AG09309 (cell line): Measurements from ENCODE around the gene SH2D4B.

Experiments used
- DNase-seq: peaks from one replicate; pipeline ENCODE4 v3.0.0-alpha.2; 2010; ENCODE audit warnings: low read depth
- H3K4me3 ChIP-seq: 2 replicates; pipeline ENCODE4 v1.5.1; 2011; ENCODE audit warnings: mild to moderate bottlenecking, low read depth, low read length, moderate library complexity; ENCODE audit not compliant: control insufficient read depth
- CTCF ChIP-seq: IDR thresholded peaks from 2 replicates; pipeline ENCODE4 v1.5.1; 2011; ENCODE audit warnings: mild to moderate bottlenecking, low read depth, low read length, inconsistent platforms; ENCODE audit not compliant: insufficient read depth, control insufficient read depth; ENCODE audit errors: missing control alignments

SH2D4B gene

GRCh38 chr10:80648106-80648505 lies 110.4 kb downstream of the SH2D4B start:
- no peak for TF ChIP-seq CTCF
- no peak for DNase-seq
- no peak overlapping the region for H3K4me3 ChIP-seq

- H3K4me3 ChIP-seq = no peak overlapping the region
- DNase-seq = no peak
- no peak for TF ChIP-seq CTCF
Measured at GRCh38 chr10:80649183-80649582, 111.5 kb downstream of the SH2D4B start.

DNA sequence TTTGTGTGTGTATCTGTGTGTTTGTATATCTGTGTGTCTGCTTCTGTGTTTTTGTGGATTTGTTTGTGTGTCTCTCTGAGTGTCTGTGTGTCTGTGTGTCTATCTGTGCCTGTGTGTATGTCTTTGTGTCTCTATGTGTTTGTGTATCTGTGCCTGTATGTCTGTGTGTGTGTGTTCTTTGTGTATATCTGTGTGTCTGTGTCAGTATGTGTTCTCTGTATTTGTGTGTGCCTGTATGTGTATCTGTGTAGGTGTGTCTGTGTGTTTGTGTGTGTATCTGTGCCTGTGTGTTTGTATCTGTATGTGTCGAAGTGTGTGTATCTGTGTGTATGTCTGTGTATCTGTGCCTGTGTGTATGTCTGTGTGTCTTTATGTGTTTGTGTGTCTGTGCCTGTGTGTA lies 118.2 kb downstream of the SH2D4B start:
- no peak for TF ChIP-seq CTCF
- no peak for DNase-seq
- H3K4me3 ChIP-seq = no peak overlapping the region

DNA sequence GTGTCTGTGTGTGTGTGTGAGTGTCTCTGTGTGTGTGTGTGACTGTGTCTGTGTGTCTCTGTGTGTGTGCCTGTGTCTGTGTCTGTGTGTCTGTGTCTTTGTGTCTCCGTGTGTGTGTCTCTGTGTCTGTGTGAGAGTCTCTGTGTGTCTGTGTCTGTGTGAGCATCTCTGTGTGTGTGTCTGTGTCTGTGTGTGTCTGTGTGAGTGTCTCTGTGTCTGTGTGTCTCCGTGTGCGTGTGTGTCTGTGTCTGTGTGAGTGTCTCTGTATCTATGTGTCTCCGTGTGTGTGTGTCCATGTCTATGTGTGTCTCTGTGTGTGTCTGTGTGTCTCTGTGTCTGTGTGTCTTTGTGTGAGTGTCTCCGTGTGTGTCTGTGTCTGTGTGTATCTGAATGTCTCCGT lies 120.4 kb downstream of the SH2D4B start:
- no peak for TF ChIP-seq CTCF
- H3K4me3 ChIP-seq = no peak overlapping the region
- no peak for DNase-seq

DNA sequence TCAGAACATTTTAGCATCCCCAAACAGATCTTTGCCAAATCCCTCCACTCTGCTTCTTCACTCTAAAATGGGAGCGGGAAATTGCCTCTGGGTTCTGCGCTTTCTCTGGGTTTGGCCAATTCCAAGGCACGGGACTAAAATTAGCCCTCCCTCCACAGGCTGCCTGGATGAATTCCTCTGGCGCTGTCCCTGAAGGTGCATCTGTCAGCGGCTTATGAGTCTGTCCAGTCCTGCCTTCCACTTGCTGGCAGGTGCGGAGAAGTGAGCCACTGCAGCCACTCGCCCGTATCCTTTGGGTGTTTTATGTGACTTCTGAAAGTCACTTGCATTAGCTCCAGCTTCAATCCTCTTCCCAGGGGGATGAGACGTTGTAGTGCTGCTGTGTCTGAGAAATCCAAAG lies 121.6 kb downstream of the SH2D4B start:
- DNase-seq = no peak
- H3K4me3 ChIP-seq = no peak overlapping the region
- TF ChIP-seq CTCF = no peak

DNA sequence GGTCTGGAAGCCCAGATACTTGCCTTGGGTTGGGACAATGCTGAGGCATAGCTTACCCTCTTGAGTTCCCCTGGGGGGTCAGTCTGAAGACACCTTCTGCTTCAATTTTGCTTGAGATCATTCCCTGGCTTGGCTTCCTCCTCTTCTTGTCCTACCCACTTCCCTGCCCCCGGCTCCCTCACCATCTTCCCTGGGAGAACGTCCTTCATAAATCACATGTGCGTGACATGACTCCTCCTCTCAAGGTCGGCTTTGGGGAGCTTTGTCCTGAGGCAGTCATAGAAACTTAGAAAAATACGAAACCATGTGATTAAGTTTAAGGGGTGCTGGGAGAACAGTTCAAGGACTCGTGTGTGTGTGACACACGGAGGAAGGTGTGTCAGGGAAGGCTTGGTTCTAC lies 122.6 kb downstream of the SH2D4B start:
- H3K4me3 ChIP-seq = no peak overlapping the region
- no peak for DNase-seq
- TF ChIP-seq CTCF = no peak

DNA sequence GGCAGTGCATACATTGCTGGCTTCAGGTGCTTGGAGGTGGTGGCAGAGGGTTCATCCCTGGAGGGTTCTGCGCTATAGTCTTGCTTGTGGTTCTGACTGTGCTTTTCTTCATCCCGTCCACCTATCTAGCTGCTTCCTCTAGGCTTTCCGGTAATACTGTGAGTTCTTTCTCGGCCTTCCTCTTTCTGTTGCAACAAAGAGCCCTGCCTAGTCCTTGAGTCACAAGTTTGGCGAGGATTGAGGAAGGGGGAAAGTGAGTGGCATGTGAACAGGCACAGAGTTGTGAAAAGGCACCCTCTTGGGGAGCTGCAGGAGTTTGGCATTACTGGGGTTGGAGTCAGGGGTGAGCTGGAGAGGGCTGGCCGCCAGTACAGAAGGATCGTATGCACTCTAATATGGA lies 123.0 kb downstream of the SH2D4B start:
- no peak for TF ChIP-seq CTCF
- DNase-seq = no peak
- H3K4me3 ChIP-seq = no peak overlapping the region
